CD4-positive, alpha-beta T cell (primary cell): ENCODE results near the gene ROBO2. TPM values are rescaled to one million over a fixed set of nuclear protein-coding genes. Genes with fewer than 3 reads are reported as not detected.

Source experiments
- ATAC-seq: fragments of 200-7000 bp; cut with Tn5 transposase; one replicate; pipeline ENCODE4 v1.10.0; 2022; ENCODE audit warnings: mild to moderate bottlenecking; ENCODE audit not compliant: poor library complexity
- CTCF ChIA-PET: fragments of 350-600 bp; sonication (Branson Sonifier 250); formaldehyde crosslinking; loops from one replicate; lab custom pipeline; 2021; ENCODE audit warnings: antibody characterized with exemption, inconsistent platforms; lab: Charles Lee
- POLR2A ChIA-PET: fragments of 350-600 bp; sonication (Branson Sonifier 250); formaldehyde crosslinking; loops from one replicate; lab custom pipeline; 2021; ENCODE audit warnings: antibody characterized with exemption, inconsistent platforms; lab: Charles Lee
- DNase-seq, 14 experiments: peaks; one replicate each; pipeline ENCODE4 v3.0.0-alpha.2; 2013 to 2020; ENCODE audit warnings: mixed read lengths in 2 of 14
- H3K27ac ChIP-seq, 2 donors: one replicate each; pipeline versions ENCODE4 v1.5.1 to v1.7.0; 2013; ENCODE audit warnings: low read length in 2 of 2, low read depth in 1 of 2, mild to moderate bottlenecking in 1 of 2
- H3K27me3 ChIP-seq, 2 experiments: 1 replicate in 1 of 2; 2 replicates in 1 of 2; pipeline versions ENCODE4 v1.6.1 to v1.7.0; 2013; ENCODE audit warnings: low read length in 2 of 2, control low read depth in 1 of 2, mild to moderate bottlenecking in 1 of 2, moderate library complexity in 1 of 2; ENCODE audit not compliant: insufficient read depth in 2 of 2, control insufficient read depth in 1 of 2
- H3K36me3 ChIP-seq: one replicate; pipeline ENCODE4 v1.6.1; 2013; ENCODE audit warnings: low read length, control low read depth; ENCODE audit not compliant: insufficient read depth
- H3K4me1 ChIP-seq: one replicate; pipeline ENCODE4 v1.6.1; 2013; ENCODE audit warnings: low read length, control low read depth; ENCODE audit not compliant: insufficient read depth
- H3K4me3 ChIP-seq: one replicate; pipeline ENCODE4 v1.5.1; 2013; ENCODE audit warnings: mild to moderate bottlenecking, low read length, moderate library complexity
- H3K9me3 ChIP-seq, 2 experiments: 1 replicate in 1 of 2; 2 replicates in 1 of 2; pipeline versions ENCODE4 v1.6.1 to v1.7.0; 2013; ENCODE audit warnings: low read length in 2 of 2, mild to moderate bottlenecking in 2 of 2, control low read depth in 1 of 2, moderate library complexity in 1 of 2; ENCODE audit not compliant: control insufficient read depth in 1 of 2, insufficient read depth in 1 of 2
- H3K27ac Mint-ChIP-seq: one replicate; pipeline ENCODE4 v1.8.0; 2020; ENCODE audit warnings: mixed read lengths
- H3K27me3 Mint-ChIP-seq: one replicate; pipeline ENCODE4 v1.8.0; 2021; ENCODE audit warnings: mixed read lengths
- H3K36me3 Mint-ChIP-seq: one replicate; pipeline ENCODE4 v1.8.0; 2021; ENCODE audit warnings: low read depth, mixed read lengths
- H3K4me1 Mint-ChIP-seq: one replicate; pipeline ENCODE4 v1.8.0; 2021; ENCODE audit warnings: low read depth, mixed read lengths
- H3K4me3 Mint-ChIP-seq: one replicate; pipeline ENCODE4 v1.8.0; 2020; ENCODE audit warnings: mild to moderate bottlenecking, mixed read lengths
- H3K9me3 Mint-ChIP-seq: one replicate; pipeline ENCODE4 v1.8.0; 2020; ENCODE audit warnings: mixed read lengths
- intact Hi-C, 2 experiments: fragments of 100-400 bp; cut with DNase I in 1 of 2; cut with micrococcal nuclease in 1 of 2; formaldehyde crosslinking; loops; one replicate each; pipeline versions ENCODE4 v1.15.1 to v1.9.0; 2023 to 2025; cut with DNase I, micrococcal nuclease
- total RNA-seq, 174 experiments: library from RNA in 2 of 174; stranded (reverse) in 2 of 174; gene quantifications; one replicate each; pipeline ENCODE4 v1.2.3 and lab custom pipeline; 2021 to 2026
- TF ChIP-seq, protein P1 (sequence below): fragments of 200-600 bp; IDR thresholded peaks from one replicate; pipeline ENCODE4 v1.8.0; 2022; ENCODE audit warnings: antibody characterized with exemption, mild to moderate bottlenecking

Gene ROBO2
- total RNA-seq, 2 experiments from 2014 or later, result not detected

DNA sequence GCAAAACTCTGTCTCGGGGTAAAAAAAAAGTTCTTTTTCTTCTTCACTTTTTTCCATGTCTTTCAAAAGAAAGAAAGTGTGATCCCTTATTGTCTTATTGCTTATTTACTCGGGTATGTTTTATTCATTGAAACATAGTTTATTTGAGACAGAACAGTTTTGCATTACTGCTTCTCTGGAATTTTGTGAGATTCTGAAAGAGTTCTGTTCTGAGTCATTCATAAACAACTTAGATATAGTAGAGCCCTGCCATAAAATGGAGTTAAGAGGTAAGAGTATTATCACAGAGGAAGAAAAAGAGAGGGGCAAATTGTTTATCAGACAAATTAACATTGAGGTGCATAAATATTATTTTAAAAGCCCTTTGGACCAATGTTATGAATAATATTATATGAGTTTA, 522.2 kb downstream of the ROBO2 start:
- Histone ChIP-seq H3K27me3 (no peaks in the 10 kb centered on the region), H3K9me3 (no peaks in the 10 kb centered on the region), H3K4me1 (no peaks in the 10 kb centered on the region), H3K27ac (no peak overlapping the region), H3K4me3 (no peak overlapping the region), H3K36me3 (no peaks in the 10 kb centered on the region)
- no peaks in the 10 kb centered on the region for H3K36me3 Mint-ChIP-seq
- intact Hi-C loops, result no loop called here
- TF ChIP-seq, protein P1, sequence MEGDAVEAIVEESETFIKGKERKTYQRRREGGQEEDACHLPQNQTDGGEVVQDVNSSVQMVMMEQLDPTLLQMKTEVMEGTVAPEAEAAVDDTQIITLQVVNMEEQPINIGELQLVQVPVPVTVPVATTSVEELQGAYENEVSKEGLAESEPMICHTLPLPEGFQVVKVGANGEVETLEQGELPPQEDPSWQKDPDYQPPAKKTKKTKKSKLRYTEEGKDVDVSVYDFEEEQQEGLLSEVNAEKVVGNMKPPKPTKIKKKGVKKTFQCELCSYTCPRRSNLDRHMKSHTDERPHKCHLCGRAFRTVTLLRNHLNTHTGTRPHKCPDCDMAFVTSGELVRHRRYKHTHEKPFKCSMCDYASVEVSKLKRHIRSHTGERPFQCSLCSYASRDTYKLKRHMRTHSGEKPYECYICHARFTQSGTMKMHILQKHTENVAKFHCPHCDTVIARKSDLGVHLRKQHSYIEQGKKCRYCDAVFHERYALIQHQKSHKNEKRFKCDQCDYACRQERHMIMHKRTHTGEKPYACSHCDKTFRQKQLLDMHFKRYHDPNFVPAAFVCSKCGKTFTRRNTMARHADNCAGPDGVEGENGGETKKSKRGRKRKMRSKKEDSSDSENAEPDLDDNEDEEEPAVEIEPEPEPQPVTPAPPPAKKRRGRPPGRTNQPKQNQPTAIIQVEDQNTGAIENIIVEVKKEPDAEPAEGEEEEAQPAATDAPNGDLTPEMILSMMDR, result no peak
- H3K4me1 Mint-ChIP-seq, result no peaks in the 10 kb centered on the region
- no peak for ATAC-seq
- H3K9me3 Mint-ChIP-seq, result peaks cover 4% of the 10 kb centered on the region
- H3K27me3 Mint-ChIP-seq, result no peaks in the 10 kb centered on the region
- H3K27ac Mint-ChIP-seq, result no peak overlapping the region
- no peak for DNase-seq
- ChIA-PET POLR2A (no interaction called here), CTCF (no interaction called here)
- no peak overlapping the region for H3K4me3 Mint-ChIP-seq

DNA sequence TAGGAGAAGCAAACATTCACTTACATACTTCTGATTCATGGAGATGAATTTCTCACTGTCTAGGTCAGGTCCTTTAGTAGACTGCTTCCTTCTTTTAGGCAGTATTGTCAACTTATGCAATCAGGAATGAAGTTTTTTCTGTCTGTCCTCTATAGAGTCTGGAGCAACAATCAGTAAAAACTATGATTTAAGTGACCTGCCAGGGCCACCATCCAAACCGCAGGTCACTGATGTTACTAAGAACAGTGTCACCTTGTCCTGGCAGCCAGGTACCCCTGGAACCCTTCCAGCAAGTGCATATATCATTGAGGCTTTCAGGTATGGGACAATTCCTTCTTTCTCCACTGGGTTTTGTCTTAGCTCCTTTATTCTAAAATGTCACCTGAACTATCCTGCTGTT, 523.1 kb downstream of the ROBO2 start:
- Histone ChIP-seq H3K27ac (no peak overlapping the region), H3K27me3 (no peaks in the 10 kb centered on the region), H3K4me3 (no peak overlapping the region), H3K4me1 (no peaks in the 10 kb centered on the region), H3K9me3 (no peaks in the 10 kb centered on the region), H3K36me3 (no peaks in the 10 kb centered on the region)
- H3K27ac Mint-ChIP-seq, result no peak overlapping the region
- no peak overlapping the region for H3K4me3 Mint-ChIP-seq
- no peaks in the 10 kb centered on the region for H3K4me1 Mint-ChIP-seq
- no peaks in the 10 kb centered on the region for H3K36me3 Mint-ChIP-seq
- no peaks in the 10 kb centered on the region for H3K27me3 Mint-ChIP-seq
- H3K9me3 Mint-ChIP-seq, result peaks cover 2% of the 10 kb centered on the region
- ATAC-seq, result no peak
- intact Hi-C loops, result no loop called here
- ChIA-PET CTCF (no interaction called here), POLR2A (no interaction called here)
- TF ChIP-seq, protein P1, result no peak
- no peak for DNase-seq

- no peaks in the 10 kb centered on the region for H3K27me3 ChIP-seq
- peaks cover 6% of the 10 kb centered on the region for H3K9me3 Mint-ChIP-seq
- no peak overlapping the region for H3K4me3 ChIP-seq
- TF ChIP-seq, protein P1, result no peak
- intact Hi-C loops, result no loop called here
- H3K9me3 ChIP-seq, result no peaks in the 10 kb centered on the region
- CTCF ChIA-PET, result no interaction called here
- H3K27ac Mint-ChIP-seq, result no peak overlapping the region
- no peak for DNase-seq
- no peak for ATAC-seq
- no peaks in the 10 kb centered on the region for H3K36me3 Mint-ChIP-seq
- POLR2A ChIA-PET, result no interaction called here
- no peaks in the 10 kb centered on the region for H3K36me3 ChIP-seq
- H3K4me1 Mint-ChIP-seq, result no peaks in the 10 kb centered on the region
- H3K4me1 ChIP-seq, result no peaks in the 10 kb centered on the region
- H3K27ac ChIP-seq, result no peak overlapping the region
- no peak overlapping the region for H3K4me3 Mint-ChIP-seq
- no peaks in the 10 kb centered on the region for H3K27me3 Mint-ChIP-seq
Measured at GRCh38 chr3:77566055-77566454, 526.2 kb downstream of the ROBO2 start.
